Activated CD8-positive, alpha-beta memory T cell treated with anti-CD3 and anti-CD28 coated beads for 36 hours (primary cell): ENCODE results near the gene RAD51B. TPM values are rescaled to one million over a fixed set of nuclear protein-coding genes. Genes with fewer than 3 reads are reported as not detected.
"Not testable (repeated sequence)": the region's sequence is repeated elsewhere in the genome, so short reads cannot be mapped to it uniquely, and the experiment has no call there.

ENCODE experiments used
- CTCF ChIA-PET: fragments of 350-600 bp; sonication (Branson Sonifier 250); formaldehyde crosslinking; loops from one replicate; lab custom pipeline; 2021; ENCODE audit warnings: antibody characterized with exemption; lab: Charles Lee
- POLR2A ChIA-PET: fragments of 350-600 bp; sonication (Branson Sonifier 250); formaldehyde crosslinking; loops from one replicate; lab custom pipeline; 2021; ENCODE audit warnings: antibody characterized with exemption; lab: Charles Lee
- total RNA-seq, 2 experiments: library from RNA; stranded (reverse); gene quantifications; one replicate each; pipeline ENCODE4 v1.2.3, GENCODE V29; 2021

Gene RAD51B
- total RNA-seq, 2 experiments from 2014 or later, result 25.0 to 26.0 TPM

DNA sequence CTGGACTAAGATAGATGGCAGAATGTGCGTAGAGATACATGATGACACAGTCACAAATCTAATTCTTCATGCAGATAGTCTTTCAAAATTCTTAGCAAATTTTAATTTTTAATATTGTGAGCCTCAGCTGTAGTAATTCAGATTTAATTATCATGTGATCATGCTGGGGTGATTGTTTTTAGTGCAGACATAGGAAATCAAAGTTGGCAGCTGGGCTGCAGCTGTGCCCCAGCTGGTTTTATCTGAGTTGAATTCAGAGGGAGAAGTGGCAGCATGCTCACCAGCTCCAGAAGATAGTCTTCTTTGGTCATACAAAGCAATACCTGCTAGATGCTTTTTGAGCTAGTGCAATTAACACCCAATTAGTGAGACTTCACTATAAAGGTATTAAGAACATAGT, 292.9 kb downstream of the RAD51B start:
- POLR2A ChIA-PET, result no interaction called here
- CTCF ChIA-PET, result interaction anchor here (0.6 kb wide), 1 partner anchor 163 kb away, joined by 3 read pairs; no protein-coding TSS in a partner anchor

DNA sequence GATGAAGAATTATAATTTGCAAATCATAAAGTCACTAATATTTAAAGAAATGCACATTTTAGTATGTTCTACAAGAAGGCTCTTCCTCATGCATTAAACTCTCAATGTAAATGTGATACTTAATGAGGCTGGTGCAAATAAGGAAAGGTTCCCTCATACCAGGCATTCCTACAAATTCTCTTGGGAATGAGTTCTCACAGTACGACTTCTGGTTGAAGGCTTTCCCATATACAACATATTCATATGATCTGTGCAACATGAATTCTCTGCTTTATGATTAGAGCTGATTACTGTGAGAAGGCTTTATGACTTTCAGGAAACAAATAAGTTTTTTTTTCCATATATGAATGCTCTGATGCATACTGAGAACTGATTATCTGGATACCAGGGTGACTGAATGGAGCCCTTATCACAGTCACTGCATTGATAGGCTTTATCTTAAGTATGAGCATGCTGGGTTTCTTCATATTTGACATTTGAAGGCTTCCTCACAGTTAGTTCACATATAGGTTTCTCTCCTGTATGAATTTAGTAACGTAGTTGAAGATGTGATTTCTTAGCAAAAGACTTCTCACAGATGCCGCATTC, 293.9 kb downstream of the RAD51B start:
- CTCF ChIA-PET, result interaction anchor here (0.6 kb wide), 1 partner anchor 162 kb away, joined by 3 read pairs; no protein-coding TSS in a partner anchor

GRCh38 chr14:68115952-68116351, 296.4 kb downstream of the RAD51B start:
- CTCF ChIA-PET, result not testable (repeated sequence)
- POLR2A ChIA-PET, result interaction anchor here (0.6 kb wide), 1 partner anchor 701 kb away, joined by 3 read pairs; no protein-coding TSS in a partner anchor

More for the DNA sequence above, 293.9 kb downstream of the RAD51B start:
- POLR2A ChIA-PET, result no interaction called here

- ChIA-PET POLR2A (no interaction called here), CTCF (no interaction called here)
These were observed 303.1 kb downstream of the RAD51B start for GRCh38 chr14:68122651-68123050.

- POLR2A ChIA-PET, result no interaction called here
- CTCF ChIA-PET, result no interaction called here
These were observed 304.5 kb downstream of the RAD51B start for GRCh38 chr14:68124050-68124449.

DNA sequence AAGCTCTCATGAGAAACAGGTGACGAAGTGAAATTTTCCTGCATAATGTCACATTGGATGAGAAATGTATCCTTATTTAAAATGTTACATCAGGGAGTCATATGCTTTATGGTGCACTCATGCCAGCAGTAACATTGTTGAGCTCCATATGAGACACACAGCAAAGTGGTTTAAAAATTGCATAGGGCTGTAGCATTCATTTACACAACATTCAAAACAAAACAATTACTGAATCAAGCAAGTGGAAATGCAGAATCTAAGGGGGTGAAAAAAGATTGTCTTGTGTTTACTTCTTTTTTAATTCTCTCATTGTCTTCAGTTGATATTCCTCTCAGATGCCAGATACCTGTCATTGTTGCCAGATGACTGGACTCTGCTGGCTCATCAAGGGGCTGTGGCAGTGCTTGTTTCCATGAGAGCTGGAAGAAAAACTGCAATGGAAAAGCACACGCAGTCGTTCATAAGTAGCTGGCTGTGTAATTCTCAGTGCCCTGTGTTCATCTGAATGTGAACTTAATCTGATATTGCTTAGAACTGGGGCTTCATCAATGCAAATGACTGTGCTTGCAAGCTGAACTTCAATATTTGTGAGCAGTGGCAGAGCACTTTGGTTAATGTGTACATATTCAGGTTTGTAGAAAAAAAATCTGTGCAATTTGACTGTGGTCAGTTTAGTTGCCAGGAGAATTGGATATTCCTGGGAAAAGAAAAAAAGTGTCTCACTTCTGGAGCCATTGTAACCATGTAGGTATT, 305.6 kb downstream of the RAD51B start:
- ChIA-PET POLR2A (interaction anchor here (0.6 kb wide), 1 partner anchor 36 kb away, joined by 5 read pairs; no protein-coding TSS in a partner anchor), CTCF (no interaction called here)

DNA sequence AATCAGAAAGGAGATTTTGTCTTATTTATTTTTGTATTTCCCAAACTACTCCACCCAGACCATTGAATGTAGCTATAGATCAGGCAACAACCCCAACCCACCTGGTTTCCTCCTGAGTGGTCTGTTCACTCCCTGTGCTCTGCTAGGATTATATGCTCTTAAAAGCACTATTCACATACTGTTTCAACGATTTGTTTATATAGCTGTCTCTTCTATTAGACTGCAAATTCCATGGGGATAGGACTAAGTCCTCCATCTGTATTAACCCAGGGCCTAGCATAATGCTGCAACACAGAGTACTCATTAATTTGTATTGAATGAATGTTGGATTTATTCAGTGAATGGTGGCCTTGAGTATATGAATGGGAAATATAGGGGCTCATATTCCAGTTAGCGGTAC, 307.6 kb downstream of the RAD51B start:
- ChIA-PET POLR2A (no interaction called here), CTCF (no interaction called here)

DNA sequence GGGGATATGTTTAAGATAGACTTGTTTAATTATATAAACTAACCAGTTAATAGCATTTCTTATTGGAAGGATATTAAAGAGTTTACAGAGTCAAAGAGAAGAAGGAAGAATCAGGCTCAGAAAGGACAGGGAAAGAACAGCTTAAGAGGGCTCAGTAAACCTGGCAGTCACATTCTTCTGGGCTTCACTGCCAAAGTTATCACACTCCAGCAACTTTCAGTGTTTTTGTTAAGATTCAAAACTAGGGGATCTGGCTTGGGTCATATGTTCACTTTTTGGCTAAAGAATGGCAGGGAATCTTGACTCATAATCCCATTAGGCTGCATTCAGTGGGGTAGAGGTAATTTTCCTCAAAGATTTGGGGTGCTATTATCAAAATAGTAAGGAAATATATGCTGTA, 312.3 kb downstream of the RAD51B start:
- POLR2A ChIA-PET, result no interaction called here
- CTCF ChIA-PET, result no interaction called here

DNA sequence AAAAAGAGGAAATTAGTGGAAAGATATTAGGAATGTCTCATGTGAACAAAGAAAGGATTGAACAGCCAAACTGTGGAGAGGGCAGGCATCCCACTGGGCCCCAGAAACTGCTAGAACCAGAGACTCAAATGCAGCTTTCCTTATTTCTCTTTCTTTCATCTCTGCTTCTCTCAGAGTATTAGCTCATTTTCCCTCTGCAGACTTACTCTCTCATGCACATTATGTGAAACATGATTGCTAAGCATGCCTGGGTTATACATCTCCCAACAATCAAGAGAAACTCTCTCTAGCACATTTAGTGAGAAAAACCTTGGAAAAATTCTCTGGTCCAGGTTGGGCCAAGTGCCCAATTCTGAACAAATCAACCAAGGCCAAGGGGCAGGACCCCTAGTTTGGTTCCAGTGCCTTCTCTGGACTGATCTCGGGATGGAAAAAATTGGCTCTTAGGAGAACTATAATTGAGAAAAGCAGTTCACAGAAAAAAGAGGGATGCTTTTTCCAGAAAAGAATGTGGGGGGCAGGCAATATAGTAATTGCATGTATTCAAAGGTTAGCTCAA, 313.1 kb downstream of the RAD51B start:
- ChIA-PET CTCF (no interaction called here), POLR2A (no interaction called here)

DNA sequence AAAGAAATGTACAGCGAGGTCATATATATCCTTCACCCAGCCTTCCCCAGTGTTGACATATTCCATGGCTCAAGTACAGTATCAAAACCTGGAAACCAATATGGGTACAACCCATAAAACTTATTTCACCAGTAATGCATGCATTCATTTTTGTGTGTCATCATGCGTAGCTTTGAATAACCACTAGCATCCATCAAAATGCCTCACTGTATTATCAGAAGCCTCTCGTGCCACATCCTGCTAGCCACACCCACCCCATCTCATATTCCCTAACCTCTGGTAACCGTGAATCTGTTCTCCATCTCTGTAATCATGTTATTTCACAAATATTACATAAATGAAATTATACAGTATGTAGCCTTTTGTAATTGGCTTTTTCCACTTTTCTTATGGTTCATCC, 314.3 kb downstream of the RAD51B start:
- CTCF ChIA-PET, result no interaction called here

DNA sequence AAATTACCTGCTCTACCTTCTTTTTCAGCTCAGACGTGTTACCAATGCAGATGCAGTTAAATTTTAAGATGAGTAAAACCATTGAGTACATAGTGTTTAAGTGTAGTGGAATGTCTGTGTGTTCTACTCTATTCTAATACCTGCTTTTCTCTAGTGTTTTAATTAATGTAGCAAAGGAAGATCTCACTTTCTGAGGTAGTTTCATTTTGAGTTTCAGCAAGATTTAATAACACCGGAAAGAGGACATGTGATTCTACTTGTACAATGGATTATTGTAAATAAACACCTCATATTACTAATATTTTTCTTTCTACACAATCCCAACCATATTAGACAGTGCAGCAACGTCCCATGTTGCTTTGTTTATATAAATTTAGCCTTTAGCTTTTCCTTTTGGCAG, 315.4 kb downstream of the RAD51B start:
- ChIA-PET POLR2A (no interaction called here), CTCF (no interaction called here)

More for the DNA sequence above, 314.3 kb downstream of the RAD51B start:
- POLR2A ChIA-PET, result no interaction called here

- ChIA-PET POLR2A (no interaction called here), CTCF (no interaction called here)
These were observed 316.0 kb downstream of the RAD51B start for GRCh38 chr14:68135566-68135965.

- ChIA-PET CTCF (no interaction called here), POLR2A (no interaction called here)
These were observed 318.4 kb downstream of the RAD51B start for GRCh38 chr14:68137704-68138619.

GRCh38 chr14:68139431-68140075, 320.0 kb downstream of the RAD51B start:
- ChIA-PET POLR2A (no interaction called here), CTCF (no interaction called here)

DNA sequence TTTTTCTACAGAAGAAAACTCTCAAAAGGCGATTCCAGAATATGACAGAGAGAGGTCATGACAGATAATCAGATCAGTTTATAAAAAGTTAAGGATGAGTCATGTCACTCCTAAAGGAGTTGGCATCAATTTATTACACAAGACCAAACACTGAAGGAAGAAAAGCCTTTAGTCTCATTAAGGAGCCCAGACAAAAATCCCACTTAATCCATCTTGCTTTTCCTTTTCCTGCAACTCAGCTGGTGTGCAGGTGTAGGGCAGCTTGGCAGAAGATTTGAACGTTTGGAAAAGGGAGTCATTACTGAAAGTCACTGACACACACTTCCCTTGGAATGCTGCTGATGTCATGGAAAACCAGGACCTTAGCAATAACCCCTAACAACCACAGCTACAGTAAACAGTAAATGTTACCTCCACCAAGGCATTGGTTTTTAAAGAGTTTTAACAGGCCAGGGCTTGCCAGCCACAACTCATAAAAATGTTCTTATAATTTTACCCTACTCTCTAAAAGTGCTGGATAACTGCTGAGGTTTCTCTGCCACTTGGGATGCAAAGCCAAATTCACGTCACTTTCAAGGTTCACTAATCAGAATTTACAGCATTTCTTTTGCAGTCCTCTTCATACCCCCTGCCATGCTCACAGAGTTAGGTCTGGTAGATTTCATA, 320.6 kb downstream of the RAD51B start:
- POLR2A ChIA-PET, result no interaction called here
- CTCF ChIA-PET, result no interaction called here

DNA sequence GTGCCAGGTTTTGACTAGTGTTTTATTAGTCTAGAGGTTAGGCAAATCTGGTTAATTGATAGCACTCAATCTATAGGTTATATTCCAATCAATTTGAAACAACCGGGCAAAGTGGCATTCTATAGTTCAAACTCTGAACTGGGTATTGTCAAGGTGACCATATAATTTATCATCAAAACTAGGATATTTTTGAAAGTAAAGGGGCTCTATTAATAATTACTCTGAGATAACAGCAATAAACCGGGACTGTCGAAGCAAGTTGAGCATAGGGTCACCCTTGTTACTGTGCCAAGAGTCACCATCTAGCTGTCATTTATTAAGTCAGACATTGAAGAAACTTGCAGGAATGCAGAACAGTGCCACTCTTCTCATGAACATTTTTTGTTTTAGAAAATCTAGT, 321.2 kb downstream of the RAD51B start:
- POLR2A ChIA-PET, result no interaction called here
- CTCF ChIA-PET, result no interaction called here

DNA sequence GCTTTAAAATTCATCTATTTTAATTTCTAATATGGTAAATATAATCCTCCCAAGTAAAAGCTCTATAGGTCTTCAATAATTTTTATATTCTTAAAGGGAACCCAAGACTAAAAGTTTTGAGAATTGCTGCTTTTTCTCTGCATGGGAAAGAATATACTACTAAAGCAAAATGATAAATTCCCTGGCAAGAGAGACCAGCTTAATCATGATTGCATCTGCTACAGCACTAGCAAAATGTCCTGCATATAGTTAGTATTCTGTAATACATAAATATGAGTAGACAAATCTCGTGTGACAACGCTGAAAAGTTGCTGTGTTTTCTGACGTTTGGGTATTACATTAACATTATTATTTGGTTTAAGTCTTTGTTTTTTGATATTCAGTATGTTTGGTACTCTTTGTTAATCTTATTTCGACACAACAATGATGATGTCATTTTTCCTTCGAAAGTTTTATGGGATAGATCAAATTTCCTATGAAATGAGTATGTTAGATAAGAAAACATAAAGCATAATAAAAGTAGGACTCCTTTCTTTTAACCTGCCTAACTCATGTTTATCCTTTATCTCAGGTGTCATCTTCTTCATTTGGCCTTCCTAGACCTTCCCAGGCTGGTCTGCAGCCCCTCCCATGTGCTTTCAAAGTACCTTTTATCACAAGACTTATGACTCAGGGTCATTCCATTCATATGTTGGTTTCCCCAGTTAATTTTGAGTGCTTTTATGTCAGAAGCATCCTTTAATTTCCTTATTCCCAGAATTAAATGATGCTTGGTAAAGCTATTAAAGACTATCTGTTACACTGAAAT, 321.9 kb downstream of the RAD51B start:
- CTCF ChIA-PET, result no interaction called here
- POLR2A ChIA-PET, result no interaction called here

DNA sequence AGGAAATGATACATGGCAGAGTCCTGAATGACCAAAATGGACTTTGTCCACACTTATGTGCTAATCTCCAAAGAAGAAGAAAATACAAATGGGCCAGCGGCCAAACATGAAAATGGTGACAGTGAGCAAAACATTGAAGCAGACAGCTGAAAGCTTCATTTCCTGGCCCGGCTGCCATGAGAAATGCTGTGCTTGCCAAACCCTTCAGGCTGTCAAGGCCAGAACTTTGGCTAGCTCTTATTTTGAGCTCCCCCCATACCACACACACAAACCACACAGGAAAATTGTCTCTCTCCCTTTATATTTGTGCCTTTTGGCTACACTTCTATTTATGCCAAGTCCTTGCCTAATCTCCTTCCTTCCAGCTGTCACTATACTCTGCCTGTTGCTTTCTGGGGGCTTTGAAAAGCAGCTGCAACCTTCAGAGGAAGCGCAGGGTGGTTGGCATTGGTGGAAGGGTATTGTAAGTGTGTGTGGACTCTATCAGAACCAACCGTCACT, 323.8 kb downstream of the RAD51B start:
- POLR2A ChIA-PET, result no interaction called here
- CTCF ChIA-PET, result no interaction called here
